Measurements from ENCODE around the gene TNFRSF8. TPM values are rescaled to one million over a fixed set of nuclear protein-coding genes. Genes with fewer than 3 reads are reported as not detected.

Gene TNFRSF8
- total and polyA plus RNA-seq, 9 of the 15 experiments (the other 6 are each of a cell fraction or from before 2014, with no cell fraction given), result 3.5 to 38.4 (median 17.1) TPM

DNA sequence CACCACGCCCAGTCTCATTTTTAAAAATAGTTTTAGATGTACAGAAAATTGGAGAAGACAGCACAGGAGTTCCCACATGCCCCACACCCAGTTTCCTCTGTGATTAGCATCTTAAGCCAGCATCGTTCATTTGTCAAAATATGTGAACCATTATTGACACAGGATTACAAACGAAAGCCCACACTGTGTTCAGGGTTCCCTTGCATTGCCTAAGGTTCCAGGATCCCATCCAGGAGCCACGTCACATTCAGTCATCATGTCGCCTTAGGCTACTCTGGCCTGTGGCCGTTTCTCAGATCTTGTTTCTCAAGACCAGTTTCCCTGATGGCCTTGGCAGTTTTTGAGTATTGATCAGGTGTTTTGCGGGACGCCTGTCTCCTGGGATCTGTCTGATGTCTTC lies 69.0 kb downstream of the TNFRSF8 start:
- no peak overlapping the region for H2AFZ ChIP-seq (ENCODE audit: low read depth, low read length)
- H3K27ac ChIP-seq (ENCODE audit: extremely low read depth, low read depth, low read length), result no peak overlapping the region
- intact Hi-C loops (cut with micrococcal nuclease), result no loop called here
- H3K36me3 ChIP-seq (ENCODE audit: control insufficient read depth, insufficient read depth, low read length), result peaks cover 18% of the 10 kb centered on the region; the same call in 1 of the 3 replicates
- H3K4me3 ChIP-seq, result no peak overlapping the region
- BruUV-seq (replicated peaks), result TSS peak; percentile 34
- ATAC-seq, result no peak
- H3K4me1 ChIP-seq (replicated peaks in 1 of 2; ENCODE audit: control insufficient read depth in 2 of 2, insufficient read depth in 2 of 2, low read length in 2 of 2), result peaks cover 0 to 6% of the 10 kb centered on the region in 2 experiments; a peak in 1 of 5 replicates
- CTCF ChIA-PET (ENCODE audit: low intra/inter-chr PET ratio), result no interaction called here
- H3K79me2 ChIP-seq (ENCODE audit: control insufficient read depth, insufficient read depth, low read length), result no peaks in the 10 kb centered on the region
- H4K20me1 ChIP-seq (replicated peaks; ENCODE audit: control insufficient read depth, insufficient read depth, low read length), result no peaks in the 10 kb centered on the region
- no peak for FAIRE-seq
- no peak overlapping the region for H3K9ac ChIP-seq (ENCODE audit: insufficient read depth in 1 of 2, low read depth in 2 of 2, low read length in 2 of 2)
- no peak overlapping the region for H3K4me2 ChIP-seq (ENCODE audit: insufficient read depth, low read length)
- DNase-seq (ENCODE audit: extremely low read depth in 1 of 4, low spot score in 3 of 4), result no peak
- no peaks in the 10 kb centered on the region for H3K9me1 ChIP-seq (ENCODE audit: control insufficient read depth, insufficient read depth, low read length)
- POLR2A ChIA-PET, result interaction anchor here (0.6 kb wide), 1 partner anchor 559 kb away, joined by 3 read pairs; no protein-coding TSS in a partner anchor
- 62% methylated on average over 8 of the region's 8 CpGs for WGBS (ENCODE audit: insufficient coverage, low coverage, missing lambda C conversion rate)
- in situ Hi-C loops (cut with MboI), result no loop called here
- no peaks in the 10 kb centered on the region for H3K27me3 ChIP-seq (ENCODE audit: control insufficient read depth in 2 of 2, insufficient read depth in 2 of 2, low read length in 2 of 2)
- H3K9me3 ChIP-seq (replicated peaks; ENCODE audit: control insufficient read depth, insufficient read depth, low read depth, low read length), result no peaks in the 10 kb centered on the region
- no peak for TF ChIP-seq RBFOX2 (IDR thresholded peaks at IDR 0.05; ENCODE audit: low read depth, low read length)
- TF ChIP-seq ZNF436 (CRISPR knock-in tag; IDR thresholded peaks at IDR 0.05), result no peak
- no peak for TF ChIP-seq GABPB1 (CRISPR knock-in tag; IDR thresholded peaks at IDR 0.05)
- TF ChIP-seq, protein P1, sequence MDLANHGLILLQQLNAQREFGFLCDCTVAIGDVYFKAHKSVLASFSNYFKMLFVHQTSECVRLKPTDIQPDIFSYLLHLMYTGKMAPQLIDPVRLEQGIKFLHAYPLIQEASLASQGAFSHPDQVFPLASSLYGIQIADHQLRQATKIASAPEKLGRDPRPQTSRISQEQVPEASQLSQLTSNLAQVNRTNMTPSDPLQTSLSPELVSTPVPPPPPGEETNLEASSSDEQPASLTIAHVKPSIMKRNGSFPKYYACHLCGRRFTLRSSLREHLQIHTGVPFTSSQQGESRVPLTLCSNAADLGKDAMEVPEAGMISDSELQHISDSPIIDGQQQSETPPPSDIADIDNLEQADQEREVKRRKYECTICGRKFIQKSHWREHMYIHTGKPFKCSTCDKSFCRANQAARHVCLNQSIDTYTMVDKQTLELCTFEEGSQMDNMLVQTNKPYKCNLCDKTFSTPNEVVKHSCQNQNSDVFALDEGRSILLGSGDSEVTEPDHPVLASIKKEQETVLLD (IDR thresholded peaks at IDR 0.05), result no peak
- TF ChIP-seq SREBF2 (CRISPR knock-in tag; IDR thresholded peaks at IDR 0.05), result no peak
- no peak for TF ChIP-seq ZNF431 (CRISPR knock-in tag; IDR thresholded peaks at IDR 0.05)
- no peak for TF ChIP-seq CREM (IDR thresholded peaks at IDR 0.05; ENCODE audit: low read depth)
- TF ChIP-seq KDM1A (IDR thresholded peaks at IDR 0.05), result no peak
- no peak for TF ChIP-seq KLF10 (CRISPR knock-in tag; IDR thresholded peaks at IDR 0.05)
- TF ChIP-seq, protein P2, sequence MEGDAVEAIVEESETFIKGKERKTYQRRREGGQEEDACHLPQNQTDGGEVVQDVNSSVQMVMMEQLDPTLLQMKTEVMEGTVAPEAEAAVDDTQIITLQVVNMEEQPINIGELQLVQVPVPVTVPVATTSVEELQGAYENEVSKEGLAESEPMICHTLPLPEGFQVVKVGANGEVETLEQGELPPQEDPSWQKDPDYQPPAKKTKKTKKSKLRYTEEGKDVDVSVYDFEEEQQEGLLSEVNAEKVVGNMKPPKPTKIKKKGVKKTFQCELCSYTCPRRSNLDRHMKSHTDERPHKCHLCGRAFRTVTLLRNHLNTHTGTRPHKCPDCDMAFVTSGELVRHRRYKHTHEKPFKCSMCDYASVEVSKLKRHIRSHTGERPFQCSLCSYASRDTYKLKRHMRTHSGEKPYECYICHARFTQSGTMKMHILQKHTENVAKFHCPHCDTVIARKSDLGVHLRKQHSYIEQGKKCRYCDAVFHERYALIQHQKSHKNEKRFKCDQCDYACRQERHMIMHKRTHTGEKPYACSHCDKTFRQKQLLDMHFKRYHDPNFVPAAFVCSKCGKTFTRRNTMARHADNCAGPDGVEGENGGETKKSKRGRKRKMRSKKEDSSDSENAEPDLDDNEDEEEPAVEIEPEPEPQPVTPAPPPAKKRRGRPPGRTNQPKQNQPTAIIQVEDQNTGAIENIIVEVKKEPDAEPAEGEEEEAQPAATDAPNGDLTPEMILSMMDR (IDR thresholded peaks at IDR 0.05 in 2 of 3, conservative IDR thresholded peaks at IDR 0.05 in 1 of 3; ENCODE audit: insufficient read depth in 2 of 3, low read depth in 1 of 3, low read length in 3 of 3), result no peak
- TF ChIP-seq ATF7 (IDR thresholded peaks at IDR 0.05), result no peak
- TF ChIP-seq NBN (IDR thresholded peaks at IDR 0.05; ENCODE audit: low read depth), result no peak
- no peak for TF ChIP-seq ZSCAN32 (CRISPR knock-in tag; IDR thresholded peaks at IDR 0.05)
- TF ChIP-seq ZNF311 (CRISPR knock-in tag; IDR thresholded peaks at IDR 0.05), result no peak
- TF ChIP-seq, protein P3, sequence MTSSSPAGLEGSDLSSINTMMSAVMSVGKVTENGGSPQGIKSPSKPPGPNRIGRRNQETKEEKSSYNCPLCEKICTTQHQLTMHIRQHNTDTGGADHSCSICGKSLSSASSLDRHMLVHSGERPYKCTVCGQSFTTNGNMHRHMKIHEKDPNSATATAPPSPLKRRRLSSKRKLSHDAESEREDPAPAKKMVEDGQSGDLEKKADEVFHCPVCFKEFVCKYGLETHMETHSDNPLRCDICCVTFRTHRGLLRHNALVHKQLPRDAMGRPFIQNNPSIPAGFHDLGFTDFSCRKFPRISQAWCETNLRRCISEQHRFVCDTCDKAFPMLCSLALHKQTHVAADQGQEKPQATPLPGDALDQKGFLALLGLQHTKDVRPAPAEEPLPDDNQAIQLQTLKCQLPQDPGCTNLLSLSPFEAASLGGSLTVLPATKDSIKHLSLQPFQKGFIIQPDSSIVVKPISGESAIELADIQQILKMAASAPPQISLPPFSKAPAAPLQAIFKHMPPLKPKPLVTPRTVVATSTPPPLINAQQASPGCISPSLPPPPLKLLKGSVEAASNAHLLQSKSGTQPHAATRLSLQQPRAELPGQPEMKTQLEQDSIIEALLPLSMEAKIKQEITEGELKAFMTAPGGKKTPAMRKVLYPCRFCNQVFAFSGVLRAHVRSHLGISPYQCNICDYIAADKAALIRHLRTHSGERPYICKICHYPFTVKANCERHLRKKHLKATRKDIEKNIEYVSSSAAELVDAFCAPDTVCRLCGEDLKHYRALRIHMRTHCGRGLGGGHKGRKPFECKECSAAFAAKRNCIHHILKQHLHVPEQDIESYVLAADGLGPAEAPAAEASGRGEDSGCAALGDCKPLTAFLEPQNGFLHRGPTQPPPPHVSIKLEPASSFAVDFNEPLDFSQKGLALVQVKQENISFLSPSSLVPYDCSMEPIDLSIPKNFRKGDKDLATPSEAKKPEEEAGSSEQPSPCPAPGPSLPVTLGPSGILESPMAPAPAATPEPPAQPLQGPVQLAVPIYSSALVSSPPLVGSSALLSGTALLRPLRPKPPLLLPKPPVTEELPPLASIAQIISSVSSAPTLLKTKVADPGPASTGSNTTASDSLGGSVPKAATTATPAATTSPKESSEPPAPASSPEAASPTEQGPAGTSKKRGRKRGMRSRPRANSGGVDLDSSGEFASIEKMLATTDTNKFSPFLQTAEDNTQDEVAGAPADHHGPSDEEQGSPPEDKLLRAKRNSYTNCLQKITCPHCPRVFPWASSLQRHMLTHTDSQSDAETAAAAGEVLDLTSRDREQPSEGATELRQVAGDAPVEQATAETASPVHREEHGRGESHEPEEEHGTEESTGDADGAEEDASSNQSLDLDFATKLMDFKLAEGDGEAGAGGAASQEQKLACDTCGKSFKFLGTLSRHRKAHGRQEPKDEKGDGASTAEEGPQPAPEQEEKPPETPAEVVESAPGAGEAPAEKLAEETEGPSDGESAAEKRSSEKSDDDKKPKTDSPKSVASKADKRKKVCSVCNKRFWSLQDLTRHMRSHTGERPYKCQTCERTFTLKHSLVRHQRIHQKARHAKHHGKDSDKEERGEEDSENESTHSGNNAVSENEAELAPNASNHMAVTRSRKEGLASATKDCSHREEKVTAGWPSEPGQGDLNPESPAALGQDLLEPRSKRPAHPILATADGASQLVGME (CRISPR knock-in tag; IDR thresholded peaks at IDR 0.05), result no peak
